CD1c-positive myeloid dendritic cell (primary cell): Measurements from ENCODE around the gene CAB39.
A peak's percentile ranks its signal among the peaks of the same experiment; 100 is the strongest.
"Not testable (repeated sequence)": the region's sequence is repeated elsewhere in the genome, so short reads cannot be mapped to it uniquely, and the experiment has no call there.

Experiments used
- DNase-seq: peaks from one replicate; pipeline ENCODE4 v3.0.0-alpha.2; 2016; ENCODE audit errors: extremely low spot score

The CAB39 gene

DNA sequence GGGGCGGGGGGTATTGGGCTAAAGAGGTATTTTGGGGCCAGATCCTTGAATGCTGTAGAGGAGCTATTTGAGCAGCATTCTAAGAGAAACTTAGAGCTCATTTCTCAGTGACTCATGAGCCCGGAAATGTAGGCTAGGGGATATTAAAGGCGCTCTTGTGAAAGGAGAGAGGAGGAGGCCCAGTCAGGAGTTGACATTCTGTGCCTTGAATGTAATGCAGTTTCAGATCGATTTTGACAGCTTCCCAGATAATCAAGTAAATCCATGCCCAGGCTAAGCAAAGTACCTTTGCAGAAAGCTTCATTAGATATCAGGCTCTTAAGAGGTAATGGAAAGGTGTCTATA, 1.5 kb downstream of the CAB39 start:
- DNase-seq = peak; percentile 51

DNA sequence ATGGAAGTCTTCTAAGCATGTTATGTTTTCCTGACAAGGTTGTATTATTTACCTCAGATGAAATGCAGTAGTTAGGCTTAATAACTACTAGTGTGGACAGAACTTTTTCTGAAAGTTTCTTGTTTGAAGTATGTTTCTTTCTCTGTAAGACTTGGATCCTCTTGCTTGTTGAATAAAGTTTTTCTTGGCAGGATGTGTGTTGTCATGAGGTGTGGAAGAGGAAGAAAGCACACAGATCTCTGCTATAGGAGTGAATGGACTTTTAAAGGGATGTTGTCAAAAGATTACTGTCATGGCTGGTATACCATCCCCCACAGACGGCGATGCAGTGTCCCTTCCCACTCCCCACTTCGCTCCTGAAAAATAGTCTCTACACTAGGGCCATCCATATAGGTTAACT, 2.6 kb downstream of the CAB39 start:
- peak; percentile 30 for DNase-seq

DNA sequence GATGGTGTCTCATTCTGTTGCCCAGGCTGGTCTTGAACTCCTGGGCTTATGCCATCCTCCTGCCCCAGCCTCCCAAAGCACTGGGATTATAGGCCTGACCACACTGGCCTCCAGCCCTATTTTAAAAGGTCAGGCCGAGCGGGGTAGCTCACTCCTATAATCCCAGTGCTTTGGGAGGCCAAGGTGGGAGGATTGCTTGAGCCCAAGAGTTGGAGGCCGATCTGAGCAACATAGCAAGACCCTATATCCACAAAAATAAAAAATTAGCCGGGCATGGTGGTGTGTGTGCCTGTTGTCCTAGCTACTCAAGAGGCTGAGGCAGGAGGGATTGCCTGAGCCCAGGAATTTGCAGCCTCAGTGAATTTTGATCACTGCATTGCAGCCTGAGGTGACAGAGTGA, 3.9 kb downstream of the CAB39 start:
- no peak for DNase-seq

DNA sequence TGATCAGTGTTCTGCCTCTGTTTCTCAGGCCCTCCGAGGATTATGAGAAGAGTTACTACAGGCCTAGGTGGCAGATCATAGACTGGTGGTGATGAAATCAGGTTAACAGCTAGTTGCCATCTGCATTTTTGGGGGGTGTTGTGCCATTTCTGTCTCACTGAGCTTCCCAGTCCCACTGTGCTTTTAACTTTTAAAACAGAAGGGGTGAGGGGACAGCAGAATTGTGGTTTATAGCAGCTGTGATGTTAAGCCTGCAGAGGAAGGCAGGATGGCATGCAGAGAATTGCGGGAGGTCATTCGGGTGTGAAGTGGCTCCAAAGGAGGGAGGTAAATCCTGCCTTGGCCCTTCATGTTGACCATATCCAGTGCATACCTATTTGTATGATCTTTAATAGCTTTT, 5.0 kb downstream of the CAB39 start:
- DNase-seq = no peak

DNA sequence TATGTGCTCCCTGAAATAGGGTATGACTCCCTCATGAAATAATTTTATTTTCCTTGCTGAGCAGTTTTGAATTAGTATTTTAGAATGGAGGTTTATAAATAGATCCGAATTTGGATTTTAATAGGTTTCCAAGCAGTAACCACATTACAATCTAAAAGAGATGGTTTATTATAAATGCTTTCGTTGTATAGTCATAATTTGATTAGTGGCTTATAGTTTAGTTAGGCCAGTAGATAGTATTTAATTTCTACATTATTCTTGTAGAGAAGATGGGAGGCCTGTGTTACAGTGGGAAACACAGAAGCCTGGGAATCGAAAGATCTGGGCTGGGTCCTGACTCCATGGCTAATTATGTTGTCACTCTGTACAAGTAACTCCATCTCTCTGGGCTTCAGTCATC, 6.7 kb downstream of the CAB39 start:
- DNase-seq = no peak

DNA sequence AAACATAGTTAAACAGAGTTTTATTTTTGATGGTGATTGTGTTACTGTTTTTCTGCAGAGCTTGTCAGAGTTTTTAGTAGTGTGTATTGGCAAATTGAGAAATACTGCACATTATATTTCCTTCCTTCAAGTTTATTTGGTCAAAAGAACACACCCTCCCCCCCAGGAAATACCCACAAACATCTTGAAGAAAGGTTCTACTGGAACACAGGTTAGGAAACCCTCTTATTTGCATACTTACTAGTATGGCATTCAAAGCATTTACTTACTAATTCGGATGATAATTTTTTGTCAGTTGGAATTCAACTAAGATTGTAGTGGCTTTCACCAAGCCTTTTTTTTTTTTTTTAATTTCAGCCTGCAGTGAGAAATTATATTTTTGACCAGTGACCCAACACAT, 9.1 kb downstream of the CAB39 start:
- DNase-seq = no peak

DNA sequence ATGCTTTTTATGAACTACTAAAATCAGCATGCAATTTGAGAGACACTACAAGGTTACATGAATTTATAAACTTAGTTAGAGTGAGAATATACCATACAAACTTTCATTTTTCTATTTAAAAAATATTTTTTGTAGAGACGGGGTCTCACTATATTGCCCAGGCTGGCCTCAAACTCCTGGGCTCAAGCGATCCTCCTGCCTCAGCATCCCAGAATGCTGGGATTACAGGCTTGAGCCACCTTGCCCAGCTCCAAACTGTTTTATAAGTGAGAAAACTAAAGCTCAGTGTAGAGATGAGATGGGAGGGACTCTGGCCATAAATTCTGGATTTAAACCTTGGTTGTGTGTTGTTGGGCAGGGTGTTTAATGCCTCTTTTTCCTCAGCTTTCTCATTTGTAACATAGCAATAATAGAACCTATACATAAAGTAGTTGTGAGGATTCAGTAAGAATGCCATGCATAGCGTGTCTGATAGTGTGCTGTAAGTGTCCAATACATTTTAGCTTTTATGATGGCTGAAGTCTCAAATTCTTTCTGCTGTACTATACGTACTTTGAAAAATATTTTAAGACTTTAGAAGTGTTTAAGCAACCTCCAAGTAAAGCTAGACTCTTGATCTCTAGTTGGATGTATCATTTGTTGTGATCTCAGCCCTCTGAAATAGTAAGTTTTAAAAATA, 9.7 kb downstream of the CAB39 start:
- DNase-seq = no peak

DNA sequence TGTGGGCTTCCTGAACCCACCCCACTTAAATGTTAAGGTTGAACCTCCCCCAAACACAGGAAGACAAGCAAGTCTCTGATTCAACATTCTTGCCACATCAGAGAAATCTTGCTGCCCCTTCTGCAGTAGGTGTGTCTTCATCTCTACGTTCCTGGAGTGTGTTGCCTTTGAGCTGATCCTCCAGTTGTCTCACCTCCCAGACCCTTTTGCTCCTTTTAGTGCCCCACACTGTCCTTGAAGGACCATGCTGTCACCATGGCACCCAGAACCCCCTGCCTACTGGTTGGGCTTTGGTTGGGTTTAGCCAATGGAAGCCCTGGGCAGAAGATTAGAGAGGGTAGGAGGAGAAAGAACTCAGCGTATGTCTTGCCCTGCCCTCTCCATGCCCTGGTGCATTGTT, 10.7 kb downstream of the CAB39 start:
- DNase-seq = no peak

DNA sequence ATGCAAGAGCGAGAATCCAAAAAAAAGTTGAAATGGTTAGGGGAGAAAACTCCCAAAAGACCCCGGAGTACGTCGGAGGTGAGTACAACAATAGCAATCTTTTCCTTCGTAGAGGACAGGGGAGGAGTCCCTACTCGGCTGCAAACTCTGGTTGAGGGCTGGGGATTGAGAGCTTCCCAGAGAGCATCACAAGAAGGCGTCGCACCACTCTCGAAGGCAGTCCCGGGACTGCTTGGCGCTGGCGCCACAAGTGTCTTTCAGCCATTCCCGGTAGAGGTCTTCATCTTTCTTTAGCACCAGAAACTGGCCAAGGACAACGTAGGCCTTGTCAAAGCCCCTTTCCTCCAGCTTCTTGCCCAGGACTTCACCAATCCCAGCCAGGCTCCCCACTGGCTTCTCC, 12.3 kb downstream of the CAB39 start:
- DNase-seq = not testable (repeated sequence)

DNA sequence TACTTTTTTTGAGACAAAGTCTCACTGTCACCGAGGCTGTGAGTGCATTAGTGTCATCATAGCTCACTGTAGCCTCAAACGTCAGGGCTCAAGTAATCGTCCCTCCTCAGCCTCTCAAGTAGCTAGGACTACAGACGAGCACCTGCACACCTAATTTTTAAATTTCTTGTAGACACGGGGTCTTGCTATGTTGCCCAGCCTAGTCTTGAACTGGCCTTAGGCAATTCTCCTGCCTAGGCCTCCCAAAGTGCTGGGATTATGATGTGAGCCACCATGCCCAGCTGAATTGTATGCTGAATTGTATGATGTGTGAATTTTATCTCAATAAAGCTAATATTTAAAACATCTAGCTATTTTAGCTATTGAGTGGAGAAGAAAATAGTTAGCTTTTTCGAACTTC, 18.9 kb downstream of the CAB39 start:
- DNase-seq = no peak

DNA sequence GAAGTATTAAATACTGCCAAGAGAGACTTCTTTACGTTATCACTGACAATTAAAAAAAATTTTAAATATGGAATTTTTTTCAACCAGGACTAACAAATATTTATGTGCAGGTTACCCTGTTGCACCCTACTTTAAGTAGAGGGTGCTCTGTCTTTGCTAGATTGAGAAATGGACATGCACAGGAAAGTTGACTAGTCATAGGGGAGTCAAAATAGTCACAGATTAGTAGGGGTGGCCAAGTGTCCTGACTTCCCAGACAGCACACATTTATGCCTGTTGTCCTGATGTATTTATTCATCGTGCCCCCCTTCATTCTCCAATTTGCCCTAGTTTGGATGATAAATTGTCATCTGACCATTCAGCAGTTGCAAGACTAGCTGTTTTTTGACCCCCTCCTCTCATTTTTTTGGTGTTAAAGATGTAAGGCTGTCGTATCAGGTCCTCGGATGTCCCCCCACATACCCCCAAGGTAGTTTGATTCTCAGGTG, 20.3 kb downstream of the CAB39 start:
- no peak for DNase-seq

DNA sequence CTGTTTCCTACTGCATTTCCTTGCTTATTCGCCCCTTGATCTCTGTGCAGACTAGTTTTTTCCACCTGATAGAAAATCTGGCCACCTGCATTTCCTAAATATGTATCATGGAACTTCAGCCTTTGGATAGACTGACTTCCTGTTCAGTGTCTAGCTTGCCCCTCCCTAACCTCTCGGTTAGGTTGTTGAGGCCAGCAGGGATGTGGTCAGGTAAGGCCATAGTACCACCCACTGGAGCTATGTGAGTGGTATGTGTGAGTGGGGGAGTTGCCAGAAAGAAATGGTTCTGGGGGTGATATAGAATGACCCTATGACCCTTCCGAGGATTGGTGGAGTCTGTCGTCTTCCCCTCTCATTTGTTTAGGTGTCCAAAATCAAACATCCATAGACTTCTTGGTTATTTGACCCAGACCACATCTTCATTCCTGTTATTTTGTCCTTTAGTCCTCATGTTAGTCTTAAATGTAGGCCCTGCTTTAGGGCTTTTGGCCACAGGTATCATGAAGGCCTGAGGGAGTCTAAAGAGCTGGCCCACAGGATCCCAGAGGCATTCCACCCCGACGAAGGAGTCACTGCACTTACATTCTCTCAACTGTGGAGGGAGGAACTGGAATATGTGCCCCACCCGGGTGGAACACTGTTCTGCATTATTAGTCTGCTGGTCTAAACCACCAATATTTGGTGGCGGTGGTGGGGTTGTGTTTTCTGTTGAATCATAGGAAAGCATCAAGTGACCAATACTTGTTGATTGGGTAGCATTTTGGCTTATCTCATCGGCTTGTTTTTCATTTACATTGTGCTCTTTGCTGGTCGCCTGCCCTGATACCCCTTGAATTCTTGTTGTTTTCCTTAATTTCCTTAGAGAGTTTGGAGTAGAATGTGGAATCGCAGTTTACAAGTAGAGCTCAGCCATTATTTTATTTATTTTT, 21.9 kb downstream of the CAB39 start:
- no peak for DNase-seq

DNA sequence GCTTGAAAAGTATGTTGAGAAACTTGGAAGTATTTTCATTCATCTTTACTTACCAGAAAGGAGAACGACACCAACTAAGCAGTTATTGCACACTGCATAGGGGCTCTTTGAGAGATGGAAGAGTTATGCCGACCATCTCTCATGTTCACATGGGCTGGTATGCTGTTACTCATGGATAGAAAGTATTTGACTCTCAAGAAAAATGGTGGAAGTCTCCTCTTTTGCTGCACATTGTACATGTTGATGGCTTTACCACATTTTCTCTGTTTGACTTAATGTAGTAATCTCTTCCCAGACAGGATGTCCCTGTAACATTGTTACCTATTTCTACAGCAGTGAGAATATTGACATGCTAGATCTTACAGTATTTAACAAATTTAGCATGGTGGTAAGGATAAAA, 23.2 kb downstream of the CAB39 start:
- no peak for DNase-seq

DNA sequence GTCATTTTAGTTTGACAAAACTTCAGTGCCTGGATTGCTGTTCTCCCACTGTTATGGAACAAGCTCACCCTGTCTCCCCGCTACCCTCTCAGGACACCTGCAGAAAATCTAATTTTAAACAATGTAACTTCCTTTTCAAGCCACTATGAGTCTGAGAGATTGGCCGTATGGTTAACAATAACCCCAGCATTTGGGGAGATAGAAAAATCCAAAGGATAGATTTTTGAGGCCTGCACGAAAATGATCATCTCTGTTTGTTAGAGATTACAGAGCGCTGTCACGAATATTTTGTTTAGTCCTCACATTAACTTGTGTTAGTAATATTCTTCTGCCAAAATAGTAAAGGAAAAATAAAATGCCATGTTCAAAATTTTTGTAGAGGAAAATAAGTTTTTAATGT, 24.7 kb downstream of the CAB39 start:
- no peak for DNase-seq

DNA sequence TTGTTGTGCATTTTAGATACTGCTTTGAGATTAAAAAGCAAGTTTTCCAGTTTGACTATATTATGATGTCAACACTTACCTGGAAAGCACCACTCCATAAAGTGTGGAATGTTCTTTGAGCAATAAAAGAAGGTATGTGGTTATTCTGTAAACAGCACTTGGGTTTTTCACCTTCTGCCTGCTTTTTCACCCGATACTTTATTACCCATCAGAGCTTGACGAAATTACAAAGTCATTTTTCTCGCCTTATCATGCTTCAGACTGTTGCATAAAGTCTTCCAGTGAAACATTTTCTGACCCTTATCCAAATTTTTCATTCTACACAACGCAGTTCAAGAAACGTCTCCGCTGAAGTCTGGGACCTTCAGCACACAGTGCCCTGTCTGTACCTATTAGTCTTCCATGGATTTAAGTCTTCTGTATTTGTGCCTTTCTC, 25.2 kb downstream of the CAB39 start:
- no peak for DNase-seq

DNA sequence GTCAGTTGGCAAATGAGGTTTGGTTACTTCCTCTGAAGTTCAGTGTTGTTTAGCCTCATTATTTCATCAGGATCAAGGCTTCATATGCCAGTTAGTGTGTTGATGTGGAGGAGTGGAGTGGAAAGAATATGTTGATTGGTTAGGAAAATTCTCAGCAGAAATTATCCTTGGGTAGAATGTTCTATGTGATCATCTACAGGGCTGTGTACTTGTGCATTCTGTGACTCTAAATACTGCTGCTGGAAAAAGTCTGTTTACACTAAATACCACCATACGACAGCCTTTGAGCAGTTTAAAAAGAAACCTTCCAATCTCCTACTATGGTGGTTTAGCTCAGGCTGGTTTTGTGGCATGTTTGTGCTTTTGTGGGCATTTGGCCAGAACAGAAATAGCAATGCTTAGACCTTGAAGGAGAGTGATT, 25.8 kb downstream of the CAB39 start:
- no peak for DNase-seq

DNA sequence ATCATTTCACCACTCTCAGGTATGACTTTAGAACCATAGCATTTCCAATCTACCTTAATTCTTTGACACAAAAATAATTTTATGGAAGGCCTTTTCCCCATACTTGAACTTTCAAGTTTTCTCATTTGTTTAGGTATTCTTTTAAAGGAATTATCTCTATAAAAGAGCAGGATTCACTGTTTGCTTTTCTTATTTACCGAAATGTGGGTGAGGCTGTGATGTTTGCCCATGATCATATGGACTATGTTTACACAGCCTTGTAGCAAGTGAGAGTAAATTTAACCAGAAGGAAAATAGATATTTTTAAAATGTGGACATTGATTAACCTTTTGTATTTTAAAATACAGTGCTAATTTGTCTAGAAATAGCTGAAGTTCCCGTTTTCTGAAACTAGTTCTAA, 26.3 kb downstream of the CAB39 start:
- no peak for DNase-seq

DNA sequence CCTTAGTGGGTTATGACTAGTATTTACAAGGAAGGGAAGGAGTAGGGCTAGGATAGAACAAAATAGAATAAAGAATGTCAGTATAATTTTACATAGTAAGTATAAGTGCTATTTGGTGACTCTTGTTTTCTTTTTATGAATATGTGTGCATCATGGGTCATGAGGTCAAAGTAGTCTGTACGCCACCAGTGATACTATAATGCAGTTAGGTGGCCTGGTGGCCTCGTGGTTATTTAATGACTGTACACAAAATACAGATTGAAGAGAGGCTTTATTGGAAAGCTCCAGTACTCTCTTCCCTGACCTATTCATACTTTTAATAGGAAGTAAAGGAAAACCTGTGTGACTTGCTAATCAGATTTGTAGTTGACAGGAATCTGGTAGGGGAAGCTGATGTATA, 27.3 kb downstream of the CAB39 start:
- DNase-seq = no peak

DNA sequence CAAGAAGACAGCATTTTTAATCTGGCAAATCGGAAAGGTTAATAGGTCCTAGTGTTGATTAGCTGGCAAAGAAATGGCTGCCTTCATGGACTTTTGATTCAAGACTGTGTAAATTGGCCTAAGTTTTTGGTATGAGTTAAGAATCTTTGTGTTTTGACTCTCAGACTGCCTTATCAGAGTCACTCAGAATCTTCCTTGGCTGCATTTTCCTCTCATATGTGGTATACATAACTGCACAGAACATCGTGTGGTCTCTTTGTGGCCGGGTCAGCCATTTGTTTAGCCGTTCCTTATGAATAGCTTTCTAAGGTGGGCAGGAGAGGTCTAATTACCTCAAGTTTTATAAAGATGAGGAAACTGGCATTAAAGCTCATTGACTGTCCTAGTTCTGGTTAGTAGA, 30.1 kb downstream of the CAB39 start:
- no peak for DNase-seq

DNA sequence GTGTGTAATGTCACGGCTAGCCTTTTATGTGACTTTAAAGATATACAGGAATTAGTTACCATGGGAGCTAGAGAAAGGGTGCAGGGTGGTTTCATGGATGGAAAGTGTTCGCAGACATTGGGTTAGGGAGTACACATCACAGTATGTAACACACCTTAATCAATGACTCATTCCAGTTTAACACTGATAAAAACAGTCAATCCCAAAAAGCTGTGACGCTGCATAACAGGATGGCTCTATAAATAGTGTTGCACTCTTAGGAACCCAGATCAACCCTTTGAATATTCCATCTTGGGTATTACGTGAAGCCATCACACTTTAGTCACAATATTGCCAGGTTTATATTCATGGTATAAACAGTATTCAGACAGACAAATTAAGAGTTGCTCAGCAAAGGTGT, 33.6 kb downstream of the CAB39 start:
- DNase-seq = no peak

DNA sequence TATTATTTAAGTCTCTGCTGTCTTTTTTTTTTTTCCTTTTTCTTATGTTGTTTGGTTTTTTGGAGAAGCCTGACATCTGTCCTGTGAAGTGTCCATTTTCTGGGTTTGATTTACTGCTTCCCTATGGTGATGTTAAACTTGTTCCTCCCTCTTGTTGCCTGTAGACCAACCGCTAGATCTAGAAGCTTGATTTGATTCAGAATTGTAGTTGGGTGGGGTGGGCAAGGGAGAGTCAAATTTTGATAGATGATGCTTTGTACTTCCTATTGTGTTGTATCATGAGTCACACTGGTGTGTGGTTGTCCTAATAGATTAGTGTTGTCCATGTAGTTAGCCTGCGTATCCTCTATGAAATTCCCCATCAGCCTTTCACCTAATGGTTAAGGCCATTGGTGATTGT, 35.4 kb downstream of the CAB39 start:
- DNase-seq = no peak

DNA sequence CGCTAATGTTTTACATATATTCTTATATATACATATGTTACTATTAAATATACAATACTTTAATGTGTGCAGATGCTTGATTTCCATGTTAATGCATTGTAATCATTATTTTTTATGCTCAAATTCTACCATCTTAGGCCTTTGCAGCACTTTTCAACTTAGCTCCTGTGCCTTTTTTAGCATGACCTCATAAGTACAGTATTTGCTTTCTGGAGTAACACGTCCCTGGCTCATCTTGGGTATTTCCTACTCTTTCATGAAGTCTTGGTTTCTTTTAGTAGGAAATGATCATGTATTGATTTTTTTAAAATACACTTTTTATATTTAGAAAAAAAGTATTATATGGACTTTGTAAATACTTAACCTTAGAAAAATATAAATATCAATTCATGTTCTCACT, 36.5 kb downstream of the CAB39 start:
- DNase-seq = no peak

DNA sequence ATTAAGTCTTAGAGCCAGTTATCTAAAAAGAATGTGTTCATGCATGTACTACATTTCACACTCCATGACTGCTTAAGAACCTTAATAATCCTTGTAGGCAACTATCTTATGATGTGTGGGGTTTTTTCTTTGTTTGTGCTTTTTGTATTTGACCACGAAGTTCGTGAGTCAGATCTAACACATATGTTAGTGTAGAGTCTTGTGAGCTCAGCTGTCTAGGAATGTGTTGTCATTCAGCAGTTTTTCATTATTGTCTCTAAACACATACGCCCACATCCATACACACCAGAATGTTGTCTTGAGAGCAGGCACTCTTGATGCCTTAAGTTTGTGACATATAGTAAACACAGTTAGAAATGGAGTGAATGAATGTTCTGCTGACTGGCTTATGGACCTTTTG, 38.4 kb downstream of the CAB39 start:
- no peak for DNase-seq
